ENCODE measurements around the gene SHROOM3. TPM values are rescaled to one million over a fixed set of nuclear protein-coding genes. Genes with fewer than 3 reads are reported as not detected.

SHROOM3 gene
- total RNA-seq, 1 experiment from 2014 or later: 8.2 TPM

- DNase-seq (ENCODE audit: low read depth): no peak
These were observed 310.2 kb downstream of the SHROOM3 start for GRCh38 chr4:76745240-76745639.

- no peak for DNase-seq (ENCODE audit: low read depth)
These were observed 312.5 kb downstream of the SHROOM3 start for GRCh38 chr4:76747563-76747962.

- peak; percentile 34 for DNase-seq (ENCODE audit: low read depth)
These were observed 313.6 kb downstream of the SHROOM3 start for GRCh38 chr4:76748649-76749048.

GRCh38 chr4:76749355-76749754 lies 314.3 kb downstream of the SHROOM3 start:
- no peak for DNase-seq (ENCODE audit: low read depth)

GRCh38 chr4:76750716-76751115 lies 315.7 kb downstream of the SHROOM3 start:
- DNase-seq (ENCODE audit: low read depth): no peak

GRCh38 chr4:76751612-76752343 lies 316.7 kb downstream of the SHROOM3 start:
- DNase-seq (ENCODE audit: low read depth): no peak

GRCh38 chr4:76752861-76753501 lies 318.0 kb downstream of the SHROOM3 start:
- DNase-seq (ENCODE audit: low read depth): peak; percentile 90

- DNase-seq (ENCODE audit: low read depth): peak; percentile 81
These were observed 318.8 kb downstream of the SHROOM3 start for GRCh38 chr4:76753814-76754213.

GRCh38 chr4:76754439-76754838 lies 319.4 kb downstream of the SHROOM3 start:
- DNase-seq (ENCODE audit: low read depth): no peak

GRCh38 chr4:76755756-76756155 lies 320.7 kb downstream of the SHROOM3 start:
- no peak for DNase-seq (ENCODE audit: low read depth)

GRCh38 chr4:76756416-76756815 lies 321.4 kb downstream of the SHROOM3 start:
- no peak for DNase-seq (ENCODE audit: low read depth)

- DNase-seq (ENCODE audit: low read depth): no peak
These were observed 322.4 kb downstream of the SHROOM3 start for GRCh38 chr4:76757418-76757939.

- peak; percentile 60 for DNase-seq (ENCODE audit: low read depth)
These were observed 323.4 kb downstream of the SHROOM3 start for GRCh38 chr4:76758290-76758882.

- no peak for DNase-seq (ENCODE audit: low read depth)
These were observed 324.0 kb downstream of the SHROOM3 start for GRCh38 chr4:76758996-76759395.

- DNase-seq (ENCODE audit: low read depth): no peak
These were observed 325.2 kb downstream of the SHROOM3 start for GRCh38 chr4:76760193-76760592.

- DNase-seq (ENCODE audit: low read depth): no peak
These were observed 327.4 kb downstream of the SHROOM3 start for GRCh38 chr4:76762137-76763130.

GRCh38 chr4:76764251-76764650 lies 329.2 kb downstream of the SHROOM3 start:
- DNase-seq (ENCODE audit: low read depth): no peak

GRCh38 chr4:76765473-76766183 lies 330.6 kb downstream of the SHROOM3 start:
- no peak for DNase-seq (ENCODE audit: low read depth)

- no peak for DNase-seq (ENCODE audit: low read depth)
These were observed 333.0 kb downstream of the SHROOM3 start for GRCh38 chr4:76767983-76768382.

- DNase-seq (ENCODE audit: low read depth): peak; percentile 21
These were observed 337.6 kb downstream of the SHROOM3 start for GRCh38 chr4:76772498-76773106.
